DMS 273 (cell line): Measurements from ENCODE around the gene GATD1.
A peak's percentile ranks its signal among the peaks of the same experiment; 100 is the strongest.

Source experiments
- DNase-seq: peaks from one replicate; lab custom pipeline; 2025; ENCODE audit not compliant: unreplicated experiment; lab: John Stamatoyannopoulos, UW

Gene GATD1

DNA sequence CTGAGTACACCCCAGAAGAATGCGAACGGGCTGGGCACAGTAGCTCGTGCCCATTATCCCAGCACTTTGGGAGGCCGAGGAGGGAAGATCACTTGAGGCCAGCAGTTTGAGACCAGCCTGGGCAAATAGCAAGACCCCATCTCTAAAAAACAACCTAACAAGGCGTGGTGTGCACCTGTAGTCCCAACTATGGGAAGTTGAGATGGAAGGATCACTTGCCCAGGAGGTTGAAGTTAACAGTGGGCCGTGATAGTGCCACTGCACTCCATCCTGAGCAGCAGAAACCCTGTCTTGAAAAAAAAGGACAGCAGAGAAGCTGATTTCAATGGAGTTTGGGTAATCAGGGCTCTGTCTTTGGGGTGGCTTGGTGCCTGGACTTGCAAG, 35.8 kb upstream of the GATD1 start:
- no peak for DNase-seq

DNA sequence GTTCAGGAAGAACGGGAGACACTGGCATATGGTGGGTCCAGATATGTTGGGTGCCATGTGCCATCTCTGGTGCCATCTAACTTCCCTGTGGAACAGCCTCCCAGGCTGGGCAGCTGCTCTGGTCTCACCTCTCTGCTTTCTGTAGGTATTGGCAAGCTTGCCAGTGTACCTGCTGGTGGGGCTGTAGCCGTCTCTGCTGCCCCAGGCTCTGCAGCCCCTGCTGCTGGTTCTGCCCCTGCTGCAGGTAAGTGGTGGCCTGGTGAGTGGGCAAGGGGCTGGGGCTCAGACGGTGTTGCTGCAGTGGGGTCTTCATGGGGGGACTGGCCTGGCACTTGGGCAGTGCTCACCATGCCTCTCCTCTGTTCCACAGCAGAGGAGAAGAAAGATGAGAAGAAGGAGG, 35.1 kb upstream of the GATD1 start:
- DNase-seq = no peak

DNA sequence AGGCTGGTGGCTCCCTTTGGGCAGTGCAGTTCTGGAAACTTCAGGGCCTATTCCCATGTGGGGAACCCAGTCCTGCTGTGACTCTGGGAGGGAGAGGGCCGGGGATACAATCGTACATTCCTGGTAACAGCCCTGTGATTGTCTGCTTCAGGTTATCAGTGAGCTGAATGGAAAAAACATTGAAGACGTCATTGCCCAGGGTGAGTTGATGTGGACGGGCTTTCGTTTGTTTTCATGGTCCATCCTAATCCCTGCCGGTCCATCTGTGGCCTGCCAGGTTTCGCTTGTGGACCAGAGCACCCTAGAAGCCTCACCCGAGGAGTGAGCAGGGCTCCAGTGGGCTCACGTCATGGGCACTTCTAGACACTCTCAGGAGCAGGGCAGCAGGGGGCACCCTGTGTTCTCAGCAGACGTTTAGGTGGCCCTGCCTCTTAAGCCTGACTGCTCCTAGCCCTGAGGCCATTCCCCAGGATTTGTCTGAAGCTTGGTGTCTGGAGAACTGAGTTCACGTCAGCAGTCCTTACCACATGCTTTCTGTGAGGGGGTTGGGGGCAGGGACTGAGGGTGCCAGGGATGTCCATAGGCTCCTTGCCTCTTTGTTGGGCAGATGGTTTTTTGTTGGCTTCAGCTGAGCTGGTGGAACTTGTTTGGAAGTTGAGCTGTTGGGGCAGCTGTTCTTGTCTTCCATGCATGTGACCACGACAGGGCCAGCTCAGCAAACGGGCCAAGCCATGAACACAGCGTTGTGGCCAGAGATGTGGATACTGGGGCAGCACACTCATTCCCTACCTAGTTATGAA, 34.4 kb upstream of the GATD1 start:
- no peak for DNase-seq

DNA sequence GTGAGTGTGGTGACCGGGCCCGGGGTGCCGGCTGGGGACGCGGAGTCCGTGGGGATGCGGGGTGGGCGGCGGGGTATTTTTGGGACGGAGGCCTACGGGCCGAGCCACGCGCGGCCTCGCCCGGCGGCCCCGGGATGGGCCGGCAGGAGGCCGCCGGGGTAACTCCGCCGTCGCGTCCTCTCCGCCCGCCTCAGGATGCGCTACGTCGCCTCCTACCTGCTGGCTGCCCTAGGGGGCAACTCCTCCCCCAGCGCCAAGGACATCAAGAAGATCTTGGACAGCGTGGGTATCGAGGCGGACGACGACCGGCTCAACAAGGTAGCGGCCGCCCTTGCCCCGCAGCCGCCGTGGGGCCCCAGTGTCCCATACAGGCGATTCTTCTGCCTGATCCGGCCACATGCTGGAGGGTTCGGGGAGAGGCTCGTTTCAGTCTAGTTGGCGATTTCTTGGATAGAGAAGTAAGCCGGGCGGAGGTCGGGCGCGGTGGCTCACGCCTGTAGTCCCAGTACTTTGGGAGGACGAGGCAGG, 32.8 kb upstream of the GATD1 start:
- DNase-seq = no peak

DNA sequence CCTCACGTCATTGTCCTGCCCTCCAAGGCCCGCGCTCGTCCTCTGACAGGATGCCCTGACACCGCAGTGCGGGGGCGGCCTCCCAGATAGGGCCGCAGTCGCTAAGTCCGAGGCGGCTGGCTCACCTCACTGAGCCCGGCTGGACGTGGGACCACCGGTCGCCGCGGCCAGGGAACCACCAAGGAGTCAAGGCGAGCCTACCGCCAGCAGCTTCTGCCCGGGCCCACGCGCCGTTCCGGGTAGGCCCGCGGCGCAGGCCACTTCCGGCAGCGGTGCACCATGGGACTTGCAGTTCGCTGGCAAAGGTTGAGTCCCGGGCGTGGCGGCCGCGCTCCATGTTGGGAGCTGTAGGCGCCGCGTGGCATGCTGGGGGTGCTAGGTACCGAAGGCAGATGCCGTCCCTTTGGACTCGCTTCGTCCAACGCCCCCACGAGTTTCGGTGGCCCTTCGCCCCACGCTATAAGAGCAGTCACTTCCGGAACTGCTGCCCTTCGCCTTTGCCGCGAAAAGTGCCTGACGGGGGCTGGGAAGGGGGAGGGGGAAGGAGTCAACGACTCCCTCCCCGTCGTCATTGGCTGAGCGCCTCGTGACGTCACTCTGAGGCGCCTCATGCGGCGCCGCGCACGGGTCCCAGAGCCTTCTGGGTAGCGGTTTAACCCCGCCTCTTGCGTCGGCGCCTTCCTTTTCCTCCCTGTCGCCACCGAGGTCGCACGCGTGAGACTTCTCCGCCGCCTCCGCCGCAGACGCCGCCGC, 32.2 kb upstream of the GATD1 start, which contains the start of gene RPLP2:
TSS of gene RPLP2 (plus strand) at position 681 of the 753 bp plus-strand sequence. CDS start 268 bp downstream, outside the sequence.
- peak; percentile 98 for DNase-seq

DNA sequence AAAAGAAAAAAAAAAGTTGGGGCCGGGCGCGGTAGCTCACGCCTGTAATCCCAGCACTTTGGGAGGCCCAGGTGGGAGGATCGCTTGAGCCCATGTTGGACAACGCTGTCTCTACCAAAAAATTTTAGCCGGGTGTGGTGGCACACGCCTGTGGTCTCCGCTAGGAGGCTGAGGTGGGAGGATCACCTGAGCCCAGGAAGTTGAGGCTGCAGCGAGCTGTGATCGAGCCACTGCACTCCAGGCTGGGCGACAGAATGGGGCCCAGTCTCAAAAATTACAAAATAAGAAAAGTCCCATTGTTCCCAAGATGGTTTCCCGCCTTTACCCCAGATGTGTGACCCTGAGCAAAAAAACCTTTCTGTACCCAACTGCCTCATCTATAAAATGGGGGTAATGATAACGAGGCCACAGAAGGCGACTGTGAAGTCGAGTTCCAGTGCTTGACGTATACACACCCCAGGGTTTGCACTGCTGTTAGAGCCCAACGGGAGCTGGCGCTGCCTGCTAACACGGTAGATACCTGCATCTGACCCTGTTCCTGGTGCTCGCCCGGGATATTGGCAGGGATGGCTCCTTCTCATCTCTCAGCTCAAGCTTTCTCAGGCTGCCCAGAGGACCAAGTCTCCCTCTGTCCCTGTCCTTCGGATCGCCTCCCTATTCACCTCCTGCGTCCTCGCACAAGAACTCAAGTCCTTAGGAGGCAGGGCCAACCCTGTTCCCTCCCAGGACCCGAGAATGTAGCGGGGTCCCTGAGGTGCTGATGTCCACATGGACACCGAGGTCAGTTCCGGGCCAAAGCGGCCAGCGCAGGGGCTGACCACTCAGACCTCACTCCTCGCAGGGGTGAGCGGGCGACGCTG, 31.4 kb upstream of the GATD1 start:
- DNase-seq = peak; percentile 55

DNA sequence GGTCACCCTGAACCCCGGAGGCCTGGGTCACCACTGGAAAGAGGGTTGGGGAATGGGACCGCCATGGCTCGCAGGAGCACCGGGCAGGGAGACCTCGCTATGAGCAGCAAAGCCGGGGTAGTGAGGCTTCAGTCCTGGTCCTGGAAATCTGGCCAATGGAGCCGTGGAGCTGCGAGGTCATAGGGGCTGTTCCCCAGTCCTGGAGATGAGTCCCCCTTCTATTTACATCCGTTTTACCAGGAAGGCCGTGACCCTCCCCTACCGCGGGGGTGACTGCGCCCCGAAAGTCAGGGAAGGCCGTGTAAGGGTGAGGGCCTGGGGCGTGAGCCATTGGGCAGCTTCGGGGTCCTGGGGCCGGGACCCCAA, 27.3 kb upstream of the GATD1 start:
- DNase-seq = no peak

DNA sequence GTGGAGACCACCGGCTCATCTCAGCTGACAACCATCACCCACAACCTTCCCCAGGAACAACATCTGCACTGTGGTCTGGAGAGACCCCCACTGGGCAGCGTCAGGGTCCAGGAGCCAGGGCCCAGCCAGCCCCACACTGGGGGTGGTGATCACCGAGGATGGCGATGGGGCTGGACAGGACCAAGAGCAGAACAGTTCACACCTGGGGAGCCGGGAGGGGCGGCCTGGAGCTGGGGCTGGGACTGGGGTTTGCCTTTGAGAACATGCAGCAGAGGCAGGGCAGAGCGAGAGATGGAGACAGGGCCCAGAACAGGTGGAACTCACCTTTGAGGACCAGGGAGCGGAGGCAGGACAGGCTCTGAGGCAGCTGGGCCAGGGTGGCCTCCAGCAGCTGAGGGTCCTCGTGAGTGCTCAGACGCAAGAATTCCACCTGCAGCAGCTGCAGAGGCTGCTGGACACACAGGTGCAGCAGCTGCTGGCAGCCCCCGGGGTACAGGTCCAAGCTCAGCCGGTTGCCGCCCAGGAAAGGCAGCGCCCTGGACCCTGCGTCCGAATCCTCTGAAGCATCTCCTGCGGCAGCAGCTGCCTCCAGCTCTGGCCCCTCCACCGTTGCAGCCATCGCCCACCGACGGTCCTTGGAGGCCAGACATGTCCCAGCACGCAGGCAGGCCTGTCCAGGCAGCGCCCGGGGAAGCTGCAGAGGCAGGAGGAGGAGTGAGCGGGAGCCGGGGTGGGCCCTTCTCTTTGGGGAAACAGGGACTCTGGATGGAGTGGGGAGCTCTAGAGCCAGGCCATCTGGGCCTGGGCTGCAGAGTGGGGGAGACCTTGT, 26.7 kb upstream of the GATD1 start:
- DNase-seq = peak; percentile 81

DNA sequence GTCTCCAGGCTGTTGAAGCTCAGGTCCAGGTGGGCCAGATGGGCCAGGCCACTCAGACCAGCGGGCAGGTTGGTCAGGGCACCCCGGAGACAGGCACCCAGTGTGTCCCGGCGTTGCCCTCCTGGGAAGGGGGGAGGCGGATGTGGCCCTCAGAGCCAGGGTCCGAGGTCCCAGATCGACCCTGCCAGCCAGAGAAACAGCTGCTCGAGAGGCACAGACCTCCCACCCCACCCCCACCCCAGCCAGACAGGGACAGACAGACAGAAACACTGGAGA, 26.1 kb upstream of the GATD1 start:
- no peak for DNase-seq

DNA sequence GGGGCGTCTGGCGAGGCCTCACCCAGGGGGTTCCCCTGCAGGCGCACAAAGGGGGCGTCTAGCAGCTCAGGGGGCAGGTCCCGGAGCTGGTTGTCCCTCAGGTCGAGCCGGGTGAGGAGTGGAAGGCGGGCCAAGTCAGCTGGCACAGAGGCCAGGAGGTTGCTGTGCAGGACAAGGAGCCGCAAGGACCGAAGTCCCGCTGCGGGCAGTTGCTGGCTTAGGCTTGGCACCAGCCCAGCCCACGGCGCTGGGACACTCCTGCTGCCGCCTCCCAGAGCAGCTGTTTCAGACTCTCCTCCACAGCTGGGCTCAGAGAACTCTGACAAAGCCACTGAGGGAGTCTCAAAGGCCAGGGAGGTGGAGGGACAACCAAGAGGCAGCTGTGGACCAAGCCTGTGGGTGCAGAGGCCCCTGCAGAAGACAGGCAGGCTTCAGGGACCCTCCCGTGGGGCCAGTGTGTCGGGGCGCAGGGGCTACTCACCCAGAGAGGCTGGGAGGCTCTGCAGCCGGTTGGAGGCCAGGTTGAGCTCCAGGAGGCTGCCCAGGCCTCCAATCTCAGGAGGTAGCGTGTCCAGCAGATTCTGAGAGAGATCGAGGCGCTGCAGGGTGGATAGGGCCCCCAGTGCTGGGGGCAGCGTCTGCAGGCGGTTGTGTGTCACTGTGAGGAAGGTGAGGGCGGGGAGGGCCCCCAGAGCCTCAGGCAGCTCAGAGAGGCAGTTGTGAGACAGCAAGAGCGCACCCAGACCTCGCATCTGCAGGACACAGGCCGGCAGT, 25.6 kb upstream of the GATD1 start:
- DNase-seq = peak; percentile 57

DNA sequence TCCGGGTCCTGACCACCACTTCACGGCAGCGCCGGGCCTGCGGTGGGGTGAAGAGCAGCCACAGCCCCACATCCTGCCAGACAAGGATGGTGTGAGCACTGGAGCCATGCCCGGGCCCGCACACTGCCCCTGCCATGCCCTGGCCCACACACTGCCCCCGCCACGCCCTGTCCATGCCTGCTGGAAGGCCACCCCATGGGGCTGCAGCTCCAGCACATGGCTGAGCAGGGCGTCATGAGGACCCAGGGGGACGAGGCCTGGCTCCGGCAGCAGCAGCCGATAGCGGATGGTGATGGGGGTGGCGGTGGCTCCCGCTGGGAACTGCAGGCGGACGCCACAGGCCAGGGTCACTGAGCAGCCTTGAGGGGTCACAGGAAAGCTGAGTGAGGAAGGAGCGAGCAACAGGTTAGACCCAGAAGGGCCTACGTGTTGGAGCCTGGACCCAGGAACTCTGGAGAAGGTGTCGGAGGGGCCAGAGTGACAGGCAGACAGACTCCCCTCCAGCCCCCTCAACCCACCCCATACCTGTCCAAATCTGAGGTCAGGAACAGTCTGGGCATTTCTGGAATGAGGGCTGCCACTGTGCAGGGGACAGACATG, 24.8 kb upstream of the GATD1 start:
- no peak for DNase-seq

DNA sequence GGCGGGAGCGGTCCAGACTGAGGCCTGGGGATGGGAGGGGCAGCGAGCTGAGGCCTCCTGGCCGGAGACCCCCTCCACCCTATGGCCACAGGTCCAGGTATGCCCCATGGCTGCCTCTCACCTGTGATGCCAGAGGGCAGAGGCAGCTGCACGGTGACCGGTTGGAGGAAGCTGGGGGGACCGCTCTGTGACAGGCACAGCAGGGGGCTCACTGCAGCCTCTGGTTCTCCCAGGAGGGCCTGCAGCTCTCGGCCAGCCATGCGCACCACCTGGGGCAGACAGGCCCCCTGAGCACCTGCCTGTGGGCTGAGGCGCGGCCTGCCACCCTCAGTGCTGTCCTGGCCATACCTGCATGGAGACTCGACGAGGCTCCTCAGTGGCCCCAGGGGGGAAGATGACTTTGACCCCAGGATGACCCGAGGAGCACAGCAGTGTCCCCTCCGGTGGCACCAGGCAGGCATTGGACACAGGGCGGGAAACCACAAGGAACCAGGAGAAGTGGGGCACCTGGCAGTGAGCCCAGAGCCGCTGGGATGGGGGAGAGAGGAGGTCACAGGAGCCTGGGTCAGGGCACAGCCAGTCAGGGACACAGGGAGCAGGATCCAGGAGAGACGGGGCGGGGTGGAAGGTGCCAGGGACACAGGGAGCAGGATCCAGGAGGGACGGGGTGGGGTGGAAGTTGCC, 24.0 kb upstream of the GATD1 start:
- no peak for DNase-seq

DNA sequence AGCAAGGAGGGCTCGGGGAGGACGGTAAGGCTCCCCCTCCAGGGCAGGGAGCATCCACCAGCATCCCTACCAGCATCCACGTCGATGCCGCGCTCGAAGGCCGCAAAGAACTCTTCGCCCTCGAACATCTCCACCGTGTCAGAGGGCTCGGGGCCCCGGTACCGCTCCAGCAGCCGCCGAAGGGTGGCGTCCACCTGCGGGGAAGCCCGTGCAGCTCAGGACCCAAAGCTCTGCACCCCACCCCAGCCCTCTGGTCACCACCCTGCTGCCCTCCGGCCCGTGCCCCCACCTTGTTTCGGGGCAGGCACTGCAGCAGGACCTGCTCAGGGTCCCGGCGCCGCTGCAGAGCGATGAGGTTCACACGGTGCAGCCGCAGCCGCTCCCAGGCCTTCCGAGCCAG, 23.2 kb upstream of the GATD1 start:
- DNase-seq = no peak

DNA sequence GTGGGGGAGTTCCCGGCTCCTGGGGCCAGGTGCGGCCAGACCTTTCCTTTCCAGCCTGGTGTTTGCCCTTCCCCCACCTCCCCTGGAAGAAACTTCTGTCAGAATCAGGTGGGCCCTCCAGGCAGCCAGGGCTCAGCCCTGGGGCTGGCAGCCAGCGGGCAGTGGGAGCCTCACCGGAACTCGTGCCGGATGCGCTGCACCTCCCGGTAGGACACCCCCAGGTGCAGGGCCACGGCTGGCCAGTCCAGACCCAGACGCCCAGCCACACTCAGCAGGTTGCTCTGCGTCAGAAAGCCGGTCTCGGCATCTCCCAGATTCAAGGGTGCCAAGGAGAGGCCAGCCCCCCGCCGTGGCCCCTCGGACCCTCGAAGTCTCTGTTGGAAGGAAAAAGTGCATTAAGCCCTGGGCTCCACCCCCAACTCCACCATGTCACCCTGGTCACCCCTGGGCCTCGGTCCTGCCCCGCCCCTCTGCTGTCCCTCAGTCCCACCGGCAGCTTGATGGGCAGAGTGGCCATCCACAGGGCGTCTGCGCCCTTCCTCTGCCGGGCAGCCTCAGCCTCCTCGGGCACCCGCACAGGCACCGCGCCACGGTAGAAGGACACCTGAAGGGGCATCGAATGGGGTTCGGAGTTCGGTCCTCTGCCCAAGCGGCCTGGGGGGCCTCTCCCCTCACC, 22.5 kb upstream of the GATD1 start:
- no peak for DNase-seq

DNA sequence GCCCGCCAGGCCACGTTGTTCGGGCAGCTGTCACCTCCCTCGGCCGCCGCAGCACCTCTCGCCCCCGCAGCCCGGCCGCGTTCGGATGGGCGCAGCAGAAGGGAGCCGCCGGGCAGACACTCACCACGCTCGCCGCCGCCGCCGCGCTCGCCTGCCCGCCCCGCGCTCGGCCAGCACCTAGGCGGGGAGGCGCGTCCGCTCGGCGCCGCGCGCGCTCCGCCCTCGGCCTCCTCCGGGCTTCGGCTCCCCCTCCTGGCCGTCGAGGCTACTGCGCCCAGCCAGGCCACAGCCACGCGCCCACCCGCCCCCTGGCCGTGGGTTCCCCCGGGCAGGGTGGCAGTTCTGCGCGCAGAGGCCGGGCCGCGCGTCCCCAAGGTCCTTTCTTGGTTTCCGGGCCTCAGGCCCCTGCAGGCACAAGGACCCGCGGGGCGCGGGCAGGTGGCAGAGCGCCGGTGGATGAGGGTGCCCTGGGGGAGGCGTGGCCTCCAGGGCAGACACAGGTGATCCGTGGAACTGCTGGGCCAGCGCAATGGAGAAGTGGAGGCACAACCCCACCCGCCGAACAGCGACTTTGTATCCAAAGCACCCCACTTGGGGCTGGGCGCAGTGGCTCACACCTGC, 20.9 kb upstream of the GATD1 start, which contains the start of gene SLC25A22:
TSS of gene SLC25A22 (minus strand) at position 189 of the 621 bp plus-strand sequence. CDS start 3,275 bp downstream, outside the sequence.
- DNase-seq = peak; percentile 91

DNA sequence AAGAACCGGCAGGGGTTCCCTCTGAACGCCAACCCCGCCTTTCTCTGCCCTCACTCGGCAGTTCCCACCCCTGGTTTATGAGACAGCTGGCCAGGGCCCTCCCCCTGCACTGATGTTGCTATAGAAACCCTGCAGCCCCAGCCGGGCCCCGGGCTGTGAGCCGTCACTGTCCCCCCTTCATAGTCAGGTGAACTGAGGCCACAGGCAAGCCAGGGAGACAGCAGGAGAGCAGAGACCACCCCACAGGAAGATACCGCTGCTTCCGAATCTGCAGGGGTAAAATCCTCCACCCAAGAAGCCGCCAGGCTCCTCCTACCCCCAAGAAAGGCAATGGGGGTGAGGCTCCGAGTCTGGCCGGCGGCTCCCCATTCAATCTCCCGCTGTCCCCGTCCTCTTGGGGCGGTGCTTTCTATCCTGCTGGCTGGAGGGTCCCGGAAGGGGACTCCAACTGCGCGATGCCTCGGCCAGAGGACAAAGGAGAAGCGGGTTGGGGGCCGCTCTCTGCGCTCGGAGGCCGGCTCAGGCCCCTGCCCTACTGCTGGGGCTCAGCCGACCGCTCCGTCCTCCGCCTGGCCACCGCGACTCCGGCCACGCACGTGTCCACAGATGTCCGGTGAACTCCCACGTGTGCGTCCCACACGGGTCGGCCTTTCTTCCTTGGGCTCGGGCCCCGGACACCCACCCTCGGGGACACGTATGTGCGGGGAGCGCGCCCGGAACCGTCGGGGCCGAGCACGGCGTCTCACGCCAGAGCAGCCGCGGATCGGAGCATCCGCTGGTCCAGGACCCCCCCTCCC, 20.2 kb upstream of the GATD1 start:
- peak; percentile 93 for DNase-seq
